AG04450 (cell line): ENCODE data around the gene CLN6. TPM values are rescaled to one million over a fixed set of nuclear protein-coding genes. Genes with fewer than 3 reads are reported as not detected.
A peak's percentile ranks its signal among the peaks of the same experiment; 100 is the strongest.

Source experiments
- CTCF ChIA-PET: fragments of 300-600, 350-600 bp; formaldehyde crosslinking; extraction: SDS; loops from one replicate; lab custom pipeline; 2022; ENCODE audit warnings: antibody characterized with exemption, inconsistent platforms; lab: Charles Lee
- POLR2A ChIA-PET: fragments of 350-600 bp; formaldehyde crosslinking; extraction: SDS; loops from one replicate; lab custom pipeline; 2021; ENCODE audit warnings: antibody characterized with exemption, inconsistent platforms; lab: Yijun Ruan, JAX
- DNase-seq: peaks from one replicate; pipeline ENCODE4 v3.0.0-alpha.2; 2011; ENCODE audit warnings: low read depth, low spot score
- H3K27ac ChIP-seq: one replicate; pipeline ENCODE4 v1.5.1; 2012; ENCODE audit warnings: low read depth, low read length, control low read depth
- H3K27me3 ChIP-seq: one replicate; pipeline ENCODE4 v1.6.0; 2012; ENCODE audit warnings: low read length; ENCODE audit not compliant: control insufficient read depth, insufficient read depth
- H3K4me3 ChIP-seq: 2 replicates; pipeline ENCODE4 v1.5.1; 2011; ENCODE audit warnings: mild to moderate bottlenecking, low read depth, low read length, control low read depth
- H3K9me3 ChIP-seq: 2 replicates; pipeline ENCODE4 v1.5.1; 2012; ENCODE audit warnings: low read length; ENCODE audit not compliant: control insufficient read depth, insufficient read depth
- CTCF ChIP-seq: IDR thresholded peaks from 2 replicates; pipeline ENCODE4 v1.5.1; 2011; ENCODE audit warnings: low read depth, low read length, control low read depth, inconsistent platforms
- polyA plus RNA-seq: library from polyadenylated mRNA; depleted of rRNA; stranded (reverse); fragments of >200 nt; gene quantifications from 2 replicates; pipeline ENCODE4 v1.2.3, GENCODE V29; 2011

The CLN6 gene
- polyA plus RNA-seq, 1 experiment: 13.0 TPM

GRCh38 chr15:68272721-68273271 is 43.3 kb upstream of the CLN6 start:
- H3K27me3 ChIP-seq: no peaks in the 10 kb centered on the region
- ChIA-PET POLR2A (no interaction called here), CTCF (interaction anchor here (0.6 to 1.4 kb wide), 3 partner anchors 8 to 34 kb away, joined by 3 to 7 read pairs (median 3); no protein-coding TSS in a partner anchor)
- peak overlapping the region; percentile 83 for H3K27ac ChIP-seq
- TF ChIP-seq CTCF: no peak
- H3K9me3 ChIP-seq: no peaks in the 10 kb centered on the region
- no peak overlapping the region for H3K4me3 ChIP-seq
- no peak for DNase-seq

GRCh38 chr15:68271854-68272471 is 42.4 kb upstream of the CLN6 start:
- POLR2A ChIA-PET: no interaction called here
- CTCF ChIA-PET: interaction anchor here (0.7 kb wide), 1 partner anchor 19 kb away, joined by 4 read pairs; no protein-coding TSS in a partner anchor
- peak overlapping the region; percentile 83 for H3K27ac ChIP-seq
- TF ChIP-seq CTCF: no peak
- DNase-seq: no peak
- H3K4me3 ChIP-seq: peak overlapping the region; percentile 31
- no peaks in the 10 kb centered on the region for H3K27me3 ChIP-seq
- no peaks in the 10 kb centered on the region for H3K9me3 ChIP-seq

GRCh38 chr15:68268405-68268804 is 38.9 kb upstream of the CLN6 start:
- Histone ChIP-seq H3K9me3 (no peaks in the 10 kb centered on the region), H3K27me3 (no peaks in the 10 kb centered on the region), H3K27ac (no peak overlapping the region), H3K4me3 (no peak overlapping the region)
- TF ChIP-seq CTCF: no peak
- CTCF ChIA-PET: interaction anchor here (1.0 kb wide), 1 partner anchor 15 kb away, joined by 3 read pairs; no protein-coding TSS in a partner anchor
- POLR2A ChIA-PET: interaction anchor here (0.7 kb wide), 1 partner anchor 22 kb away, joined by 9 read pairs; no protein-coding TSS in a partner anchor
- no peak for DNase-seq

- Histone ChIP-seq H3K9me3 (no peaks in the 10 kb centered on the region), H3K27me3 (no peaks in the 10 kb centered on the region), H3K27ac (no peak overlapping the region), H3K4me3 (no peak overlapping the region)
- ChIA-PET POLR2A (no interaction called here), CTCF (interaction anchor here (1.5 kb wide), 1 partner anchor 41 kb away, joined by 5 read pairs; no protein-coding TSS in a partner anchor)
- TF ChIP-seq CTCF: no peak
- no peak for DNase-seq
Observed at GRCh38 chr15:68265674-68266073, 36.1 kb upstream of the CLN6 start.

- ChIA-PET CTCF (interaction anchor here (0.8 to 1.5 kb wide), 3 partner anchors 11 to 41 kb away, joined by 3 to 5 read pairs (median 3); no protein-coding TSS in a partner anchor), POLR2A (interaction anchor here (1.3 kb wide), 1 partner anchor 12 kb away, joined by 4 read pairs; the partner anchor contains the start of gene FEM1B)
- H3K27me3 ChIP-seq: no peaks in the 10 kb centered on the region
- no peak for TF ChIP-seq CTCF
- no peaks in the 10 kb centered on the region for H3K9me3 ChIP-seq
- no peak overlapping the region for H3K27ac ChIP-seq
- H3K4me3 ChIP-seq: no peak overlapping the region
- DNase-seq: no peak
Observed at GRCh38 chr15:68265081-68265480, 35.6 kb upstream of the CLN6 start.
